OCI-LY1 (cell line): ENCODE results near the gene TSR1.

Source experiments
- CTCF ChIP-seq: fragments of 200-600 bp; sonication (generic), shearing (Covaris generic); IDR thresholded peaks from 2 replicates; pipeline ENCODE4 v1.5.1; 2017; ENCODE audit warnings: mild to moderate bottlenecking, antibody characterized with exemption, low read length, moderate library complexity, mixed read lengths
- EZH2 ChIP-seq: fragments of 200-600 bp; sonication (generic), shearing (Covaris generic); IDR thresholded peaks from 2 replicates; pipeline ENCODE4 v1.8.0; 2017; ENCODE audit warnings: borderline replicate concordance, mixed run types, mild to moderate bottlenecking, antibody characterized with exemption, low read length, moderate library complexity, mixed read lengths

DNA sequence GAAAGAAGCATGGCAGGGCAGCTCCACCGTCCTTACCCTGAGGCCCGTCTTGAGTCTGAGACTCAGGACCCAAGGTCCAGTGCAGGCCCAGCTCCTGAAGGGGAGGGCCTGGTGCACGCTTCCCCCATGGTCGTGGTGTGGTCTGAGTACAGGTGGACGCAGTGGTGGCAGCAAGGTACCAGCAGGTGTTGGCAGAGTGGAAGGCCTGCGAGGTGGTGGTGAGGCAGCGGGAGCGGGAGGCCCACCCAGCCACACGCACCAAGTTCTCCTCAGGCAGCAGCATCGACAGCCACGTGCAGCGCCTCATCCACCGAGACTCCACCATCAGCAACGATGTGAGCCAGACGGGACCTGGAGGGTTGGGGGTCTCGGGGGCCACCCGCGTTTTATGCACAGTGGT, 36.9 kb upstream of the TSR1 start:
- TF ChIP-seq CTCF (no peak), EZH2 (no peak)
